DOHH2 (cell line): ENCODE data around the gene STON2.

Experiments
- CTCF ChIP-seq: fragments of 200-600 bp; sonication (generic); IDR thresholded peaks from one replicate; pipeline ENCODE4 v1.5.1; 2014; ENCODE audit warnings: antibody characterized with exemption, mild to moderate bottlenecking, low read depth, low read length; ENCODE audit not compliant: poor library complexity, severe bottlenecking
- EZH2phosphoT487 ChIP-seq: fragments of 200-600 bp; sonication (generic); IDR thresholded peaks from 2 replicates; pipeline ENCODE4 v1.6.1; 2017; ENCODE audit warnings: borderline replicate concordance, mild to moderate bottlenecking, antibody characterized with exemption, low read length, moderate library complexity, mixed read lengths

GRCh38 chr14:81353691-81354323 lies 46.3 kb downstream of the STON2 start:
- TF ChIP-seq CTCF: no peak
- TF ChIP-seq EZH2phosphoT487: no peak
